Osteoblast (primary cell): ENCODE data around the gene PLPP2. TPM values are rescaled to one million over a fixed set of nuclear protein-coding genes. Genes with fewer than 3 reads are reported as not detected.

Experiments used
- DNase-seq: peaks from one replicate; pipeline ENCODE4 v3.0.0; 2011; ENCODE audit warnings: low spot score, mixed read lengths; ENCODE audit not compliant: insufficient read length; ENCODE audit errors: missing footprints
- H2AFZ ChIP-seq: 2 replicates; pipeline ENCODE4 v1.6.0; 2011; ENCODE audit warnings: mild to moderate bottlenecking, low read length
- H3K27ac ChIP-seq: 2 replicates; pipeline ENCODE4 v1.5.1; 2011; ENCODE audit warnings: mild to moderate bottlenecking, low read depth, low read length, moderate library complexity
- H3K27me3 ChIP-seq: 2 replicates; pipeline ENCODE4 v1.6.0; 2012; ENCODE audit warnings: mild to moderate bottlenecking, control low read depth, inconsistent platforms, low read length, moderate library complexity; ENCODE audit not compliant: insufficient read depth
- H3K36me3 ChIP-seq: 2 replicates; pipeline ENCODE4 v1.5.1; 2011; ENCODE audit warnings: mild to moderate bottlenecking, low read length, control low read depth, moderate library complexity; ENCODE audit not compliant: insufficient read depth
- H3K4me1 ChIP-seq: 2 replicates; pipeline ENCODE4 v1.5.1; 2011; ENCODE audit warnings: mild to moderate bottlenecking, low read length, control low read depth, moderate library complexity; ENCODE audit not compliant: insufficient read depth
- H3K4me2 ChIP-seq: 2 replicates; pipeline ENCODE4 v1.6.0; 2011; ENCODE audit warnings: mild to moderate bottlenecking, low read length; ENCODE audit not compliant: insufficient read depth
- H3K4me3 ChIP-seq: fragments of 200-600 bp; sonication (generic); 3 replicates; pipeline ENCODE4 v1.5.1; 2012; ENCODE audit warnings: mild to moderate bottlenecking, low read length, inconsistent platforms; ENCODE audit not compliant: insufficient read depth
- H3K79me2 ChIP-seq: 2 replicates; pipeline ENCODE4 v1.6.0; 2012; ENCODE audit warnings: mild to moderate bottlenecking, low read length, control low read depth, inconsistent platforms; ENCODE audit not compliant: insufficient read depth
- H3K9me3 ChIP-seq: 2 replicates; pipeline ENCODE4 v1.5.1; 2011; ENCODE audit warnings: low read depth, low read length, control low read depth
- H4K20me1 ChIP-seq: 2 replicates; pipeline ENCODE4 v1.6.0; 2012; ENCODE audit warnings: mild to moderate bottlenecking, low read length, control low read depth; ENCODE audit not compliant: insufficient read depth
- total RNA-seq: library from RNA; depleted of rRNA; stranded (reverse); fragments of >200 nt; gene quantifications from 2 replicates; pipeline ENCODE4 v1.2.3, GENCODE V29; 2012
- TF ChIP-seq, protein P1 (sequence below): IDR thresholded peaks from 2 replicates; pipeline ENCODE4 v1.5.1; 2011; ENCODE audit warnings: mild to moderate bottlenecking, low read depth, low read length, moderate library complexity; ENCODE audit errors: extremely low read depth

Gene PLPP2
- total RNA-seq, 1 donor = 1.1 TPM

DNA sequence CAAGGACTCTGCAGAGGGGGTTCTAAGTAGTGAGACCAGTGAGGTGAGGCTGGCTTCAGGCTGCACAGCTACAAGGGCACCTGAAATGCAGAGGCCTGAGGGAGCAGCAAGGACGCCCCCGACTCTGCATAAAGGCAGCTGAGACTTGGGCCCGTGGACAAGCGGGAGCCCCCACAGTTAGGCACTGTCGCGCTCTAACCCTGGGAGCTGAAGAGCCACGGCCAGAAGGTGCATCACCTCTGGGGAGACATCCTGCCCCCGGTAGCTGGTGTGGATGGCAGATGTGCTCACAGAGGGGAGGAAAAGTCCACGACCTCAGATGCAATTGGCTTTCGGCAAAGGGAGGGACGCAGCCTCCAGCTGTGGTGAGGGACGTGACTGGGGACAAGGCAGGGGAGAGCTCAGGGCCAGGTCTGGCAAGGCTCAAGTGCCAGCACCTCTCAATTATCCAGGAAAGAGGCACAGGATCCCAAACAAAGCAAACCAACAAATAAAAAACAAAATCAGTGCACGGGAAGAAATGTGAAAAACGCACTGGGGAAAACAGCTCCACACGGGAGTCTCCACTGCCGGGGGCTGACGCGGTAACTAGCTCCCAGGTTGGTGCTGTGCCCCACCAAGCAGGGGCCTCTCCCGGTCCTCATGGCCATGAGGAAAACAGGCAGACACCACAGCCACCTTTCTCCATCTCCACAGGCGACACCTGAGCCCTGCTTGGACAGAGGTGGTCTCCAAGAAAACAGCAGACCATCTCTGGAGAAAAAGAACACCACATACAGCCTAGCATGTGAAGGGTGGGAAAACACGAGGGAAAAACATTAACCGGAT is 23.0 kb upstream of the PLPP2 start:
- DNase-seq = peak; percentile 69
- Histone ChIP-seq H4K20me1 (peaks cover 44% of the 10 kb centered on the region), H3K4me1 (no peaks in the 10 kb centered on the region), H3K4me3 (no peak overlapping the region), H3K36me3 (peaks cover 46% of the 10 kb centered on the region), H3K9me3 (no peaks in the 10 kb centered on the region), H2AFZ (no peak overlapping the region), H3K79me2 (peaks cover 62% of the 10 kb centered on the region), H3K27ac (no peak overlapping the region), H3K27me3 (no peaks in the 10 kb centered on the region), H3K4me2 (no peak overlapping the region)
- TF ChIP-seq, protein P1, sequence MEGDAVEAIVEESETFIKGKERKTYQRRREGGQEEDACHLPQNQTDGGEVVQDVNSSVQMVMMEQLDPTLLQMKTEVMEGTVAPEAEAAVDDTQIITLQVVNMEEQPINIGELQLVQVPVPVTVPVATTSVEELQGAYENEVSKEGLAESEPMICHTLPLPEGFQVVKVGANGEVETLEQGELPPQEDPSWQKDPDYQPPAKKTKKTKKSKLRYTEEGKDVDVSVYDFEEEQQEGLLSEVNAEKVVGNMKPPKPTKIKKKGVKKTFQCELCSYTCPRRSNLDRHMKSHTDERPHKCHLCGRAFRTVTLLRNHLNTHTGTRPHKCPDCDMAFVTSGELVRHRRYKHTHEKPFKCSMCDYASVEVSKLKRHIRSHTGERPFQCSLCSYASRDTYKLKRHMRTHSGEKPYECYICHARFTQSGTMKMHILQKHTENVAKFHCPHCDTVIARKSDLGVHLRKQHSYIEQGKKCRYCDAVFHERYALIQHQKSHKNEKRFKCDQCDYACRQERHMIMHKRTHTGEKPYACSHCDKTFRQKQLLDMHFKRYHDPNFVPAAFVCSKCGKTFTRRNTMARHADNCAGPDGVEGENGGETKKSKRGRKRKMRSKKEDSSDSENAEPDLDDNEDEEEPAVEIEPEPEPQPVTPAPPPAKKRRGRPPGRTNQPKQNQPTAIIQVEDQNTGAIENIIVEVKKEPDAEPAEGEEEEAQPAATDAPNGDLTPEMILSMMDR = no peak

DNA sequence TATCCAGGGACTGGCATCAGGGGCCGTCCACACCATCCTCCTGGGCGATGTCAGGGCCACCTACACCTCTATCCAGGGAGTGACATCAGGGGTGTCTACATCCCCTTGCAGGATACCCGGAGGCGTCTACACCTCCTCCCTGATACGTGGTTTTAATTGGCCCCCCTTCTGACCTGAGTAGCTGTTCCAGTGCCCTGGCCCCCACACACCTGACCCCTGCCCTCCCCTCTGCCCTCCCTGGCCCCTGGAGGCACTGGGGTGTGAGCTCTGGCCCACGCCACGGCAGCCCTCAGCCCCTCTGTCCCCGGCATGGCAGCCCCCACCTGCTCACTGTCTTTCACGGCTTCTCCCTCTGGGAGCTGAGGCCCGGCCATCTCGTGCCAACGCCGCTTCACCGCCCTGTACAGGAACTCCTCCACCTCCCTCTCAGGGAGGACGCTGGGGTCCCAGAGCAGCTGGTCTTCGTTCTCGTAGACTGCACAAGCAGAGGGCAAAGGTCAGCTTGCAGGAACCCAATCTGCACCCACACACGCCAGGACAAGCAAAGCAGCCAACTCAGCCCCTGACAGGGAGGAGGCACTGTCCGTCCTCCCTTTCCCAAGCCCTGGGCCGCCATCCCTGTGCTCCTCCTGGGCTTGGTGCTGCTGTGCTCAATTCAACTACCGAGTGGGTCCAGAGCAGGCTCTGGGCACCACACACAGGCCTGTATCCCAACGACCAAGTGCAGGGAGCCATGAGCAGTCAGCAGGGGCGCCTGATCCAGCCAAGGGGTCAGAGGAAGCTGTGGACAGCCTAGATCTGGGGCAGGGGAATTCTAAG is 22.2 kb upstream of the PLPP2 start:
- H3K4me1 ChIP-seq = no peaks in the 10 kb centered on the region
- peaks cover 61% of the 10 kb centered on the region for H3K79me2 ChIP-seq
- H4K20me1 ChIP-seq = peaks cover 49% of the 10 kb centered on the region
- H3K36me3 ChIP-seq = peaks cover 43% of the 10 kb centered on the region
- no peaks in the 10 kb centered on the region for H3K9me3 ChIP-seq
- TF ChIP-seq, protein P1 = no peak
- no peaks in the 10 kb centered on the region for H3K27me3 ChIP-seq
- H2AFZ ChIP-seq = no peak overlapping the region
- H3K4me2 ChIP-seq = no peak overlapping the region
- H3K27ac ChIP-seq = no peak overlapping the region
- peak; percentile 75 for DNase-seq
- H3K4me3 ChIP-seq = no peak overlapping the region

DNA sequence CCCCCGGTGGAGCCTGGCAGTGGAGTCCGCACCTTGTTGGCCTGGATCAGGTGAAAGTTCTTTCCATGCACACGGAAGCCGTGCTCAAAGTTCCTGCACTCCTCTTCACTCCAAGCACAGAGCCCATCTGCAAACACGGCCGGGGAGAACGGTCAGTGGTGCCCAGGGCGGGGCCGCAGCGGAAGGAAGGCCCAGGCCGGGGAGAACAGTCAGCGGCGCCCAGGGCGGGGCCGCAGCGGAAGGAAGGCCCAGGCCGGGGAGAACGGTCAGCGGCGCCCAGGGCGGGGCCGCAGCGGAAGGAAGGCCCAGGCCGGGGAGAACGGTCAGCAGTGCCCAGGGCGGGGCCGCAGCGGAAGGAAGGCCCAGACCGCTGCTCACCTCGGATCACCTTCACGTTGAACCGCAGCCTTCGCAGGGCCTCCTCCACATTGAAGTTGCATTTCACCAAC is 20.6 kb upstream of the PLPP2 start:
- Histone ChIP-seq H3K4me2 (no peak overlapping the region), H3K27me3 (no peaks in the 10 kb centered on the region), H4K20me1 (peaks cover 41% of the 10 kb centered on the region), H3K4me3 (no peak overlapping the region), H3K4me1 (no peaks in the 10 kb centered on the region), H3K36me3 (peaks cover 41% of the 10 kb centered on the region), H3K27ac (no peak overlapping the region), H2AFZ (no peak overlapping the region), H3K79me2 (peaks cover 50% of the 10 kb centered on the region), H3K9me3 (no peaks in the 10 kb centered on the region)
- TF ChIP-seq, protein P1 = no peak
- no peak for DNase-seq
